ENCODE data around the gene CRACR2A.

The CRACR2A gene

DNA sequence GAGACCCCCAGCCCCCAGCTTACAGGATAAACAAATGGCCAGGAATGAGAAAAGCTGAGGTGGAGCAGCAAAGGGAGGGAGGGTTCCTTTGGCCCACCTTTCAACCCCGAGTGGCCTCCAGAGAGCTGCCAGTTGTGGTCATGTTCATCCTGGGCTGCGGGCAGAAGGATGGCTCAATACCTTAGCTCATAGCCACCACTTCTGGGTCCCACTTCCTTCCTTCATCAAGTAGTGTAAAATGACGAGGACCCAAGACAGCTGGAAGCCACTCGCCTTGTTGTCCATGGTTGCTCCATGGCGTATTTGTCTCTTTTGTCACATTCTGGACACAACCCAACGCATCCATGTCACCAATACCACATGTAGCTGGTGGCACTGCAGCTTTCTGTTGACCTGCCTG is 24.2 kb downstream of the CRACR2A start:
- no peak overlapping the region for H3K27ac ChIP-seq (ENCODE audit: low read length)

DNA sequence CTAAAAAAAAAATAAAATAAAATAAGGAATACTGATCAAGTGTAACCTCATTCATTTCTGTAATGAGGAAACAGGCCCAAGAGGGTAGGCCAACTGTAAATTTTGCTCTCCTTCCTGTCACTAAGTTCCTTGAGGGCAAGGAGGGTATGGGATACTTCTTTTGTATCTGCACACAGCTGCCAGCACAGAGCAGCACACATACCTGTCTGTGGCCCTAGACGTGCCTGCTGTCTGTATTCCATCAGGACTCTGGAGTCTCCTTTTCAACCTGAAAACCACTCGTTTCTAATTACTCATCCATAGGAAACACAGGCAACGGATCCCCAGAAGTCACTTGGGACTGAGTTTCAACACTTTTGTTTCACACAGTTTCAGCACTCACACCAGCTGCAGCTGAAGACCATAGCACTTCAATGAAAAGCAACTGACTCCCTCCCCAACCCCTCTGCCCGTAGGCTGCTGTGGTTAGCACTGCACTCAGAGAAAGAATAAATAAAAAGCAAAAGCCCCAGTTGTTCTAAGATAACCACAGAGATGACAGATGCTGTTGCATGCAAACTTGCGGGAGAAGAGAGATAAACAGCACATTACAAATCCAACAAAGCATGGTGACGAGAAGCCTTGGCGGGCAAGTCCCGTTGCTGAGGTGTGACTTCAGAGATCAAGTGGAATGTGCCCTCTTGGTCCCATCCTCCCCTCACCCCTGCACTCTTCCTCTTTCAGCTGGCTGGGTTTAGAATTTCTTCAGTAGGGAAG is 24.9 kb downstream of the CRACR2A start:
- Histone ChIP-seq H3K27ac (ENCODE audit: low read length) (no peak overlapping the region), H3K4me2 (ENCODE audit: low read depth, low read length) (no peak overlapping the region), H3K4me1 (ENCODE audit: low read length) (no peaks in the 10 kb centered on the region)

More for the DNA sequence above, 24.2 kb downstream of the CRACR2A start:
- Histone ChIP-seq H3K9me3 (replicated peaks; ENCODE audit: insufficient read depth, low read length) (no peaks in the 10 kb centered on the region), H4K20me1 (ENCODE audit: insufficient read depth, low read length) (no peaks in the 10 kb centered on the region), H2AFZ (ENCODE audit: low read length) (no peak overlapping the region), H3F3A (ENCODE audit: insufficient read depth, low read length) (no peaks in the 10 kb centered on the region), H3K4me1 (ENCODE audit: low read length) (no peaks in the 10 kb centered on the region), H3K9me2 (replicated peaks; ENCODE audit: insufficient read depth, low read length) (no peaks in the 10 kb centered on the region), H3K4me2 (ENCODE audit: low read depth, low read length) (no peak overlapping the region), H3K36me3 (replicated peaks; ENCODE audit: insufficient read depth, low read length) (no peaks in the 10 kb centered on the region; the same call in 1 of the 2 replicates), H3K79me2 (ENCODE audit: low read length) (no peaks in the 10 kb centered on the region), H3K9ac (ENCODE audit: low read length) (no peak overlapping the region), H3K4me3 (ENCODE audit: low read length) (no peak overlapping the region), H3K27me3 (replicated peaks; ENCODE audit: insufficient read depth, low read length) (no peaks in the 10 kb centered on the region)
- DNase-seq: no peak
- TF ChIP-seq EZH2 (optimal IDR thresholded peaks at IDR 0.05; ENCODE audit: low read depth, low read length) (no peak), CTCF (IDR thresholded peaks at IDR 0.05; ENCODE audit: low read length) (no peak), EZH2phosphoT487 (IDR thresholded peaks at IDR 0.05; ENCODE audit: low read length) (no peak)

GRCh38 chr12:3727354-3727753 is 25.6 kb downstream of the CRACR2A start:
- H3K4me1 ChIP-seq (ENCODE audit: low read length): no peaks in the 10 kb centered on the region
- no peaks in the 10 kb centered on the region for H3K9me3 ChIP-seq (replicated peaks; ENCODE audit: insufficient read depth, low read length)
- H3K36me3 ChIP-seq (replicated peaks; ENCODE audit: insufficient read depth, low read length): no peaks in the 10 kb centered on the region; the same call in 1 of the 2 replicates
- no peak overlapping the region for H3K4me3 ChIP-seq (ENCODE audit: low read length)
- H4K20me1 ChIP-seq (ENCODE audit: insufficient read depth, low read length): no peaks in the 10 kb centered on the region
- no peak overlapping the region for H3K9ac ChIP-seq (ENCODE audit: low read length)
- H3F3A ChIP-seq (ENCODE audit: insufficient read depth, low read length): no peaks in the 10 kb centered on the region
- H3K9me2 ChIP-seq (replicated peaks; ENCODE audit: insufficient read depth, low read length): no peaks in the 10 kb centered on the region
- TF ChIP-seq EZH2 (optimal IDR thresholded peaks at IDR 0.05; ENCODE audit: low read depth, low read length) (no peak), EZH2phosphoT487 (IDR thresholded peaks at IDR 0.05; ENCODE audit: low read length) (no peak), CTCF (IDR thresholded peaks at IDR 0.05; ENCODE audit: low read length) (no peak)
- no peaks in the 10 kb centered on the region for H3K79me2 ChIP-seq (ENCODE audit: low read length)
- no peaks in the 10 kb centered on the region for H3K27me3 ChIP-seq (replicated peaks; ENCODE audit: insufficient read depth, low read length)
- no peak for DNase-seq
- H3K4me2 ChIP-seq (ENCODE audit: low read depth, low read length): no peak overlapping the region
- H3K27ac ChIP-seq (ENCODE audit: low read length): no peak overlapping the region
- H2AFZ ChIP-seq (ENCODE audit: low read length): no peak overlapping the region

More for the DNA sequence above, 24.9 kb downstream of the CRACR2A start:
- Histone ChIP-seq H3K36me3 (replicated peaks; ENCODE audit: insufficient read depth, low read length) (no peaks in the 10 kb centered on the region; the same call in 1 of the 2 replicates), H3K9me3 (replicated peaks; ENCODE audit: insufficient read depth, low read length) (no peaks in the 10 kb centered on the region), H3K4me3 (ENCODE audit: low read length) (no peak overlapping the region), H2AFZ (ENCODE audit: low read length) (no peak overlapping the region), H3K27me3 (replicated peaks; ENCODE audit: insufficient read depth, low read length) (no peaks in the 10 kb centered on the region), H3F3A (ENCODE audit: insufficient read depth, low read length) (no peaks in the 10 kb centered on the region), H3K9ac (ENCODE audit: low read length) (no peak overlapping the region), H3K9me2 (replicated peaks; ENCODE audit: insufficient read depth, low read length) (no peaks in the 10 kb centered on the region), H4K20me1 (ENCODE audit: insufficient read depth, low read length) (no peaks in the 10 kb centered on the region), H3K79me2 (ENCODE audit: low read length) (no peaks in the 10 kb centered on the region)
- TF ChIP-seq CTCF (IDR thresholded peaks at IDR 0.05; ENCODE audit: low read length): no peak
- TF ChIP-seq EZH2phosphoT487 (IDR thresholded peaks at IDR 0.05; ENCODE audit: low read length): no peak
- no peak for TF ChIP-seq EZH2 (optimal IDR thresholded peaks at IDR 0.05; ENCODE audit: low read depth, low read length)
- no peak for DNase-seq

All from MM.1S (cell line).